ENCODE measurements around the gene CNDP1.

Gene CNDP1

DNA sequence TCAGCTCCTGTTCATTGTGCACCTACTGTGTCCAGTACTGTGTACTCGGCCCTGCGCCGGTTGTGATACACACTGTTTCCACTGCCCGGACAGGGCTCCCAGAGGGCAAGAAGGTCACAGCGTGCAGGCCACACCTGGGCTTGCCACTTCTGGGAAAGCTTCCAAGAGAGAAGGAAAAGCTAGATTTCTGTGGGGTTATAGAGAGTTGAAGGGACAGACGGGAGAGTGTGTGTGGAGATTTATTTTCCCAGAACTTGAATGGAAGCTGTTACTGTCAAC is 3.8 kb upstream of the CNDP1 start:
- peaks cover 3% of the 10 kb centered on the region for H3K27me3 ChIP-seq (ENCODE audit: insufficient read depth, low read length)
- no peaks in the 10 kb centered on the region for H3K36me3 ChIP-seq (ENCODE audit: insufficient read depth, low read length)
- no peak overlapping the region for H2AFZ ChIP-seq (ENCODE audit: low read depth, low read length)
- H3K4me1 ChIP-seq (ENCODE audit: insufficient read depth, low read length): no peaks in the 10 kb centered on the region
- H3K4me3 ChIP-seq (ENCODE audit: low read length): no peak overlapping the region
- H3K9me3 ChIP-seq (ENCODE audit: low read length): peaks cover 2% of the 10 kb centered on the region

GRCh38 chr18:74531043-74531442 is 3.3 kb upstream of the CNDP1 start:
- Histone ChIP-seq H3K27me3 (ENCODE audit: insufficient read depth, low read length) (peaks cover 3% of the 10 kb centered on the region), H3K4me3 (ENCODE audit: low read length) (no peak overlapping the region), H3K9me3 (ENCODE audit: low read length) (peaks cover 2% of the 10 kb centered on the region), H3K4me1 (ENCODE audit: insufficient read depth, low read length) (no peaks in the 10 kb centered on the region), H3K36me3 (ENCODE audit: insufficient read depth, low read length) (no peaks in the 10 kb centered on the region), H2AFZ (ENCODE audit: low read depth, low read length) (no peak overlapping the region)

DNA sequence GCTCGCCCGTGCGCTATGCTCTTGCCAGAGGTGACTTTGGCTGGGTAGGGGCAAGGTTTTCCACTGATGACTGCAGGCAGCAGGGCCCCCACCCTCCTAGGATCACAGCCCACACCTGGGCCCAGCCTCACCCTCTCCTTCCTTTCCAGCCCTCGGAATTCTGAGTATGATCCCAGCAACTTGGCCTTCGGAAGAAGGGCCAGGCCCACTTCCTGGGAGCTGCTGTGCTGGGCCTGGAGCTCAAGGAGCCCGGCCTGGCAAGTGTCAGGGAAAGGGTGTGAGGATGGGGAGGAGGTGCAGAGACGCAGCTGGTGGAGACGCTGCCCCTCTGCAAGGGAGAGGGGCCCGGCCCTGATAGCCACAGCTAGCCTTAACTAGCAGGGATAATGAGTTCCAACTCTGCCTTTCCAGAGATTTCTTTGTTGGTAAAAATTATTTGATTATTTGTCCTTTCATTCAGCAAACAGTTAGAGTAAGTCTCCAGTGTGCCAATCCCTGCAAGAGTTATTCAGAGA is 1.7 kb upstream of the CNDP1 start:
- H3K4me3 ChIP-seq (ENCODE audit: low read length): no peak overlapping the region

GRCh38 chr18:74533666-74534065 is 634 bp upstream of the CNDP1 start:
- H3K9me3 ChIP-seq (ENCODE audit: low read length): peaks cover 2% of the 10 kb centered on the region
- no peak overlapping the region for H2AFZ ChIP-seq (ENCODE audit: low read depth, low read length)
- H3K4me1 ChIP-seq (ENCODE audit: insufficient read depth, low read length): no peaks in the 10 kb centered on the region
- H3K36me3 ChIP-seq (ENCODE audit: insufficient read depth, low read length): no peaks in the 10 kb centered on the region
- no peak overlapping the region for H3K4me3 ChIP-seq (ENCODE audit: low read length)
- H3K27me3 ChIP-seq (ENCODE audit: insufficient read depth, low read length): peaks cover 3% of the 10 kb centered on the region

More for the DNA sequence above, 1.7 kb upstream of the CNDP1 start:
- no peaks in the 10 kb centered on the region for H3K4me1 ChIP-seq (ENCODE audit: insufficient read depth, low read length)
- H3K27me3 ChIP-seq (ENCODE audit: insufficient read depth, low read length): peaks cover 3% of the 10 kb centered on the region
- H3K36me3 ChIP-seq (ENCODE audit: insufficient read depth, low read length): no peaks in the 10 kb centered on the region
- H3K9me3 ChIP-seq (ENCODE audit: low read length): peaks cover 2% of the 10 kb centered on the region
- no peak overlapping the region for H2AFZ ChIP-seq (ENCODE audit: low read depth, low read length)

DNA sequence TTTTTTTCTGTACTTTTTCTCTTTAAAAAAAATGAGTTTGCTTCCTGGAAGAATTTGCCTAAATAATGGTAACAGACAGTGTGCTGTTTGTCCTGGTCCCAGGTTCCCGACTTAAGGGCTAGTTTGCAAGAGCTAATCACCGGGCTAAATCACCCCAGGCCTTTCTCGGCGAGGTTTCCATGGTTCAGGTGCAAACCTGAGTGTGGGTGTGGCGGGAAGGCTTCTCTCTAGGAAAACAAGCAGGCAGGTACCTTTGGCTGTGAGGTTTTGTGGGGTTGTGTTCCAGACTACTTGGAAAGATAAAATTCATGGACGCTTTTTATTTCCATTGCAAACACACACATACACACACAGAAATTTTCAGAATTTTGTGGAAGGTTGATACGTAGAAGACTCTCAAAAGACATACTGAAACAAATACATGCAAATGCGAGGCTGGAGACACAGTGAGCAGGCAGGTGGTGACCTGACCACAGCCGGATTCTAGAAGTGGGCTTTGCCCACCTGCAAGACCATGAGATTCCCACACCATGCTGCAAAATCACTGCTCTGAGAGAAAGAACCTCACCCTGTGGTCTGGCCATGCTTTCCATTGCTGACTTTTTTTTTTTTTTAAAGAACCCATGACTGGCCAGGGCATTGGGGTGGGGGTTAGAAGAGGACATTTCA is 815 bp downstream of the CNDP1 start:
- H3K4me1 ChIP-seq (ENCODE audit: insufficient read depth, low read length): no peaks in the 10 kb centered on the region
- H3K4me3 ChIP-seq (ENCODE audit: low read length): no peak overlapping the region
- H3K36me3 ChIP-seq (ENCODE audit: insufficient read depth, low read length): no peaks in the 10 kb centered on the region
- peaks cover 2% of the 10 kb centered on the region for H3K27me3 ChIP-seq (ENCODE audit: insufficient read depth, low read length)
- H2AFZ ChIP-seq (ENCODE audit: low read depth, low read length): no peak overlapping the region
- H3K9me3 ChIP-seq (ENCODE audit: low read length): peaks cover 2% of the 10 kb centered on the region

DNA sequence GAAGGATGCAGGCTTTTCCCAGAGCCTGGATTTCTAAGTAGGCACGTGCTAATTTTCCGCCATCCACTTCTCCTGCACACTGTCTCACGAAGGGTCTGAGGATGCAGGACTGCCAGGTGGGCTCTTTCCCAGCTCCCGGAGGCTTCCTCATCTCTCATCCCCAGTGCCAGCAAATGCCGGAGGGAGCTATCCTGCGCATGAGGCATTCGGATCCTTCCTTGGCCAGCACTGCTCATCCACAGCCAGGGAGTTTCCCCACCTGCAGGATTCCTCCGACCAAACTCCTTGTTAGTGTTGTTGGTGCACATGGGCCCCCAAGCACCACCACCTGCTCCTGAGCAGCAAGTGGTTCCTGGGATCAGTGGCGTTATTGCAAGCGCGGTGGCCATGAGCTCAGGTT is 5.0 kb downstream of the CNDP1 start:
- Histone ChIP-seq H2AFZ (ENCODE audit: low read depth, low read length) (no peak overlapping the region), H3K4me3 (ENCODE audit: low read length) (no peak overlapping the region), H3K9me3 (ENCODE audit: low read length) (no peaks in the 10 kb centered on the region)

GRCh38 chr18:74540652-74541421 is 6.5 kb downstream of the CNDP1 start:
- Histone ChIP-seq H3K4me1 (ENCODE audit: insufficient read depth, low read length) (no peaks in the 10 kb centered on the region), H3K4me3 (ENCODE audit: low read length) (no peak overlapping the region), H3K36me3 (ENCODE audit: insufficient read depth, low read length) (no peaks in the 10 kb centered on the region), H3K27me3 (ENCODE audit: insufficient read depth, low read length) (no peaks in the 10 kb centered on the region), H2AFZ (ENCODE audit: low read depth, low read length) (no peak overlapping the region), H3K9me3 (ENCODE audit: low read length) (no peaks in the 10 kb centered on the region)

More for the DNA sequence above, 5.0 kb downstream of the CNDP1 start:
- no peaks in the 10 kb centered on the region for H3K27me3 ChIP-seq (ENCODE audit: insufficient read depth, low read length)
- no peaks in the 10 kb centered on the region for H3K36me3 ChIP-seq (ENCODE audit: insufficient read depth, low read length)
- H3K4me1 ChIP-seq (ENCODE audit: insufficient read depth, low read length): no peaks in the 10 kb centered on the region

DNA sequence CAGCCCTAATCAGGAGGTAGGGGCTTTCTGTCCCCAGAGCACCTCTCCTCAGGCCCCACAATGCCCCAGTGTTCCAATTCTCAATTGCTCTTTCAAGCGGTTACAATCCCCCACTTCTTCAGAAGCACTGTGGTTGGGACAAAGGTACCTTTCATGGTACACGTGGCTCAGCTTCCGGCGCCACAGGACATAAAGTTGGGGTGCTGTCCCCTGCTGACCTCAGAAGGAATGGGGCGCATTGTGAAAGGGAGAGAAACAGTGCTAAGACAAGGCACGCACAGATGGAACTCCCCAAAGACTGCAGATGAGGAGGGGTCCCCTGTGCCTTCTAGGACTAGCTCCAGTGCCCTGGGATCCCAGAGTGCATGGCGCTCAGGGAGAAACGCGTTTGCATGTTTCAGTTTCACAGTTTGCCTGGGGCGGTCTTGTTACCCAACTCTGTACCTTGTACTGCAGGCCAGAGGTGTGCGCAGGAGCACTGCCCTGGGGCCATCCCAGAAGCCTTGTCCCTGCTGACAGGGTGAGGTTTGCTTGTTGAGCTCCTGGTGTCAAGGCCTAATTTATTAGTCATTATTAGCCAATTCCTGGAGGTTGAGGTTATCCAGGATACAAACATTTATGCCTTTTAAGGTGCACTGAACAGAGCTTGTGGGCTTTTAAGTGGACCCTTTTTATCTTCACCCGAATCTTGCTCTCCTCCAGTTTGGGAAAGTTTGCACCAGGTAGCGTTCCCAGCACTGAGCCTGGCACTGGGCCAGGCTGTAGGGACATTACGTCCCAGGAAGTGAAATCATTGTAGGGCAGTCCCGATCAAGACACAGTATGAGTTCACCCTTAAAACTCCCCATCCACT is 7.6 kb downstream of the CNDP1 start:
- Histone ChIP-seq H3K27me3 (ENCODE audit: insufficient read depth, low read length) (no peaks in the 10 kb centered on the region), H2AFZ (ENCODE audit: low read depth, low read length) (no peak overlapping the region), H3K9me3 (ENCODE audit: low read length) (no peaks in the 10 kb centered on the region), H3K36me3 (ENCODE audit: insufficient read depth, low read length) (no peaks in the 10 kb centered on the region), H3K4me3 (ENCODE audit: low read length) (no peak overlapping the region), H3K4me1 (ENCODE audit: insufficient read depth, low read length) (no peaks in the 10 kb centered on the region)

DNA sequence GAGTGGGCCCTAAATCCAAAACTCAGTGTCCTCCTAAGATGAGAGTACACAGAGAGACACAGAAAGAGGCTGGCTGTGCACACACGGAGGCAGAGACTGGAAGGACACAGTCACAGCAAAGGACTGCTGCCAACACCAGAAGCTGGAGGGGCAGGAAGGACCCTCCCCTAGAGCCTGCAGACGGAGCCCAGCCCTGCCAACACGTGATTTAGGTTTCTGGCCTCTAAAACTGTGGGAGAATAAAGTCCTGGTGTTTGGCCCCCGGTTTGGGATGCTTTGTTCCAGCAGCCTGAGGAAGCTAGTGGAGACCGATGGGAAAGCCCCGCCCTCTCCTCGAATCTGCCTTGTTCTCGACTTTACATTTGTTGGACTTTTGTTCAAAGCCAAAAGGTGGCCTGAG is 10.6 kb downstream of the CNDP1 start:
- Histone ChIP-seq H3K4me1 (ENCODE audit: insufficient read depth, low read length) (no peaks in the 10 kb centered on the region), H3K36me3 (ENCODE audit: insufficient read depth, low read length) (no peaks in the 10 kb centered on the region), H3K4me3 (ENCODE audit: low read length) (no peak overlapping the region), H3K27me3 (ENCODE audit: insufficient read depth, low read length) (no peaks in the 10 kb centered on the region), H3K9me3 (ENCODE audit: low read length) (no peaks in the 10 kb centered on the region), H2AFZ (ENCODE audit: low read depth, low read length) (no peak overlapping the region)

- Histone ChIP-seq H3K4me3 (ENCODE audit: low read length) (no peak overlapping the region), H3K9me3 (ENCODE audit: low read length) (no peaks in the 10 kb centered on the region), H2AFZ (ENCODE audit: low read depth, low read length) (no peak overlapping the region), H3K4me1 (ENCODE audit: insufficient read depth, low read length) (no peaks in the 10 kb centered on the region), H3K27me3 (ENCODE audit: insufficient read depth, low read length) (no peaks in the 10 kb centered on the region), H3K36me3 (ENCODE audit: insufficient read depth, low read length) (no peaks in the 10 kb centered on the region)
Measured at GRCh38 chr18:74546007-74546406, 11.7 kb downstream of the CNDP1 start.

GRCh38 chr18:74546751-74547530 is 12.6 kb downstream of the CNDP1 start:
- Histone ChIP-seq H3K36me3 (ENCODE audit: insufficient read depth, low read length) (no peaks in the 10 kb centered on the region), H2AFZ (ENCODE audit: low read depth, low read length) (no peak overlapping the region), H3K9me3 (ENCODE audit: low read length) (no peaks in the 10 kb centered on the region), H3K4me1 (ENCODE audit: insufficient read depth, low read length) (peaks cover 7% of the 10 kb centered on the region), H3K27me3 (ENCODE audit: insufficient read depth, low read length) (no peaks in the 10 kb centered on the region), H3K4me3 (ENCODE audit: low read length) (no peak overlapping the region)

- Histone ChIP-seq H3K36me3 (ENCODE audit: insufficient read depth, low read length) (no peaks in the 10 kb centered on the region), H2AFZ (ENCODE audit: low read depth, low read length) (no peak overlapping the region), H3K27me3 (ENCODE audit: insufficient read depth, low read length) (no peaks in the 10 kb centered on the region), H3K4me3 (ENCODE audit: low read length) (no peak overlapping the region), H3K4me1 (ENCODE audit: insufficient read depth, low read length) (peaks cover 7% of the 10 kb centered on the region), H3K9me3 (ENCODE audit: low read length) (no peaks in the 10 kb centered on the region)
Measured at GRCh38 chr18:74547860-74548259, 13.6 kb downstream of the CNDP1 start.
